GM12878 (cell line): ENCODE measurements around the gene DNAH2. TPM values are rescaled to one million over a fixed set of nuclear protein-coding genes. Genes with fewer than 3 reads are reported as not detected.

ENCODE experiments used
- BHLHE40 ChIP-seq, 2 experiments: fragments of 450-650 bp in 1 of 2; IDR thresholded peaks; 2 replicates each; pipeline ENCODE4 v1.6.1; 2011 to 2017; ENCODE audit warnings: low read depth in 2 of 2, borderline replicate concordance in 1 of 2, improper control_type of control experiment in 1 of 2, low read length in 1 of 2, mild to moderate bottlenecking in 1 of 2
- HDGF ChIP-seq: fragments of 450-650 bp; IDR thresholded peaks from 2 replicates; pipeline ENCODE4 v1.6.1; 2016; ENCODE audit warnings: antibody characterized with exemption
- MLLT1 ChIP-seq: fragments of 450-650 bp; IDR thresholded peaks from 2 replicates; pipeline ENCODE4 v1.6.1; 2016; ENCODE audit warnings: mild to moderate bottlenecking
- RAD21 ChIP-seq: IDR thresholded peaks from 2 replicates; pipeline ENCODE4 v1.6.1; 2011; ENCODE audit warnings: mild to moderate bottlenecking, low read depth, low read length, moderate library complexity; ENCODE audit not compliant: insufficient read depth
- polyA plus RNA-seq, 11 experiments: library from polyadenylated mRNA; depleted of rRNA in 4 of 11; unstranded in 6 of 11; stranded (reverse) in 5 of 11; fragments of >200 nt; fragmentation: Nextera tagmentation in 4 of 11; fragmentation: Illumina TruSeq in 1 of 11; extraction: Ambion mirVana in 4 of 11; extraction: Trizol in 1 of 11; gene quantifications; 1 replicate in 1 of 11; 2 replicates in 10 of 11; pipeline versions ENCODE4 v1.2.1 to v1.2.3, GENCODE V29; 2011 to 2016; ENCODE audit warnings: inconsistent platforms in 2 of 11, missing spikeins in 2 of 11, low read depth in 1 of 11
- total RNA-seq, 4 experiments: library from RNA; depleted of rRNA in 3 of 4; stranded (reverse); fragments of >200 nt in 3 of 4; fragmentation: Illumina TruSeq in 1 of 4; extraction: Trizol in 1 of 4; gene quantifications; 2 replicates each; pipeline versions ENCODE4 v1.2.1 to v1.2.3, GENCODE V29; 2013 to 2021
- TF ChIP-seq, protein P1 (sequence below): IDR thresholded peaks from 2 replicates; pipeline ENCODE4 v1.6.1; 2012; ENCODE audit warnings: low read depth, low read length, improper control_type of control experiment
- TF ChIP-seq, protein P2 (sequence below): IDR thresholded peaks from 2 replicates; pipeline ENCODE4 v1.6.1; 2011; ENCODE audit warnings: borderline replicate concordance, low read depth, mild to moderate bottlenecking, moderate library complexity, mixed read lengths, low read length; ENCODE audit not compliant: insufficient read depth; ENCODE audit errors: extremely low read length
- TF ChIP-seq, protein P3 (sequence below): fragments of 450-650 bp; conservative IDR thresholded peaks from 2 replicates; pipeline ENCODE4 v1.6.1; 2017; ENCODE audit warnings: mild to moderate bottlenecking, moderate library complexity
- TF ChIP-seq, protein P4 (sequence below): IDR thresholded peaks from 2 replicates; pipeline ENCODE4 v1.6.1; 2011; ENCODE audit warnings: borderline replicate concordance, low read depth, mild to moderate bottlenecking, moderate library complexity, low read length; ENCODE audit not compliant: insufficient read depth, poor library complexity, severe bottlenecking

DNAH2 gene
- total and polyA plus RNA-seq, 10 of the 15 experiments (the other 5 are each of a cell fraction or from before 2014, with no cell fraction given), result not detected

DNA sequence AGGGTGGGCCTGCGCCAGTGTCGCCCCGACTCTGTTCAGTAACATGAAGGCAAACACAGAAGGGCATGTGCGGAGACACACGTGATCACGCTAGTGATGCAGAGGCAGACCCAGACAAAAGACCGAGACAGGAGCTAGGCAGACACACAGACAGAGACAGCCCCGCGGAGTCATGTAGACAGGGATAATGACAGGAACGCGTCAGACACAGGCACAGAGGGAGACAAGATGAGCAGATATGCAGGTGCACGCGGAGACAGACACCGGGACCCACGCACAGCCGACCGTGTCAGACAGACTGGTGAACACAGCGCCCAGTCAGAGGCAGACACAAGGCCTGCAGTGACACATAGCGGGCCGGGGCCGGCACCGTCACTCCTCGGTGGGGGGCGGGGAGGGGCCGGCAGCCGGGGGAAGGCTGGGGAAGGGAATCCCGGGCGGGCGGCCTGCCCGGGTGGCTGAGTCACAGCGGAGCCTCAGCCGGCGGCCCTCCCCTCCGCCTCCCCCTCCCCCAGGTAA is 123.9 kb downstream of the DNAH2 start (continued):
- TF ChIP-seq, protein P1, sequence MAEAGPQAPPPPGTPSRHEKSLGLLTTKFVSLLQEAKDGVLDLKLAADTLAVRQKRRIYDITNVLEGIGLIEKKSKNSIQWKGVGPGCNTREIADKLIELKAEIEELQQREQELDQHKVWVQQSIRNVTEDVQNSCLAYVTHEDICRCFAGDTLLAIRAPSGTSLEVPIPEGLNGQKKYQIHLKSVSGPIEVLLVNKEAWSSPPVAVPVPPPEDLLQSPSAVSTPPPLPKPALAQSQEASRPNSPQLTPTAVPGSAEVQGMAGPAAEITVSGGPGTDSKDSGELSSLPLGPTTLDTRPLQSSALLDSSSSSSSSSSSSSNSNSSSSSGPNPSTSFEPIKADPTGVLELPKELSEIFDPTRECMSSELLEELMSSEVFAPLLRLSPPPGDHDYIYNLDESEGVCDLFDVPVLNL, result no peak
- TF ChIP-seq RAD21 (peak; percentile 40; the same call in 1 of the 2 replicates), HDGF (peak; percentile 53; the same call in 1 of the 2 replicates), MLLT1 (peak; percentile 55; the same call in 1 of the 2 replicates), BHLHE40 (IDR thresholded peaks at IDR 0.05; ENCODE audit: borderline replicate concordance in 1 of 2, low read depth in 2 of 2, low read length in 1 of 2) (peak; percentile 28 to 51; a peak in 2 of 4 replicates)
- TF ChIP-seq, protein P2, sequence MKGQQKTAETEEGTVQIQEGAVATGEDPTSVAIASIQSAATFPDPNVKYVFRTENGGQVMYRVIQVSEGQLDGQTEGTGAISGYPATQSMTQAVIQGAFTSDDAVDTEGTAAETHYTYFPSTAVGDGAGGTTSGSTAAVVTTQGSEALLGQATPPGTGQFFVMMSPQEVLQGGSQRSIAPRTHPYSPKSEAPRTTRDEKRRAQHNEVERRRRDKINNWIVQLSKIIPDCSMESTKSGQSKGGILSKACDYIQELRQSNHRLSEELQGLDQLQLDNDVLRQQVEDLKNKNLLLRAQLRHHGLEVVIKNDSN, result peak; percentile 70
- TF ChIP-seq, protein P3, sequence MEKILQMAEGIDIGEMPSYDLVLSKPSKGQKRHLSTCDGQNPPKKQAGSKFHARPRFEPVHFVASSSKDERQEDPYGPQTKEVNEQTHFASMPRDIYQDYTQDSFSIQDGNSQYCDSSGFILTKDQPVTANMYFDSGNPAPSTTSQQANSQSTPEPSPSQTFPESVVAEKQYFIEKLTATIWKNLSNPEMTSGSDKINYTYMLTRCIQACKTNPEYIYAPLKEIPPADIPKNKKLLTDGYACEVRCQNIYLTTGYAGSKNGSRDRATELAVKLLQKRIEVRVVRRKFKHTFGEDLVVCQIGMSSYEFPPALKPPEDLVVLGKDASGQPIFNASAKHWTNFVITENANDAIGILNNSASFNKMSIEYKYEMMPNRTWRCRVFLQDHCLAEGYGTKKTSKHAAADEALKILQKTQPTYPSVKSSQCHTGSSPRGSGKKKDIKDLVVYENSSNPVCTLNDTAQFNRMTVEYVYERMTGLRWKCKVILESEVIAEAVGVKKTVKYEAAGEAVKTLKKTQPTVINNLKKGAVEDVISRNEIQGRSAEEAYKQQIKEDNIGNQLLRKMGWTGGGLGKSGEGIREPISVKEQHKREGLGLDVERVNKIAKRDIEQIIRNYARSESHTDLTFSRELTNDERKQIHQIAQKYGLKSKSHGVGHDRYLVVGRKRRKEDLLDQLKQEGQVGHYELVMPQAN, result 0 out of 2 replicates have a peak, but pooled peaks have one; percentile 66
- TF ChIP-seq, protein P4, sequence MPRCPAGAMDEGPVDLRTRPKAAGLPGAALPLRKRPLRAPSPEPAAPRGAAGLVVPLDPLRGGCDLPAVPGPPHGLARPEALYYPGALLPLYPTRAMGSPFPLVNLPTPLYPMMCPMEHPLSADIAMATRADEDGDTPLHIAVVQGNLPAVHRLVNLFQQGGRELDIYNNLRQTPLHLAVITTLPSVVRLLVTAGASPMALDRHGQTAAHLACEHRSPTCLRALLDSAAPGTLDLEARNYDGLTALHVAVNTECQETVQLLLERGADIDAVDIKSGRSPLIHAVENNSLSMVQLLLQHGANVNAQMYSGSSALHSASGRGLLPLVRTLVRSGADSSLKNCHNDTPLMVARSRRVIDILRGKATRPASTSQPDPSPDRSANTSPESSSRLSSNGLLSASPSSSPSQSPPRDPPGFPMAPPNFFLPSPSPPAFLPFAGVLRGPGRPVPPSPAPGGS, result no peak
